ENCODE results near the gene PMEPA1. TPM values are rescaled to one million over a fixed set of nuclear protein-coding genes. Genes with fewer than 3 reads are reported as not detected.
"Not testable (repeated sequence)": the region's sequence is repeated elsewhere in the genome, so short reads cannot be mapped to it uniquely, and the experiment has no call there.

The PMEPA1 gene
- total and polyA plus RNA-seq, 7 experiments from 2014 or later = 0.44 to 10.0 (median 8.7) TPM

DNA sequence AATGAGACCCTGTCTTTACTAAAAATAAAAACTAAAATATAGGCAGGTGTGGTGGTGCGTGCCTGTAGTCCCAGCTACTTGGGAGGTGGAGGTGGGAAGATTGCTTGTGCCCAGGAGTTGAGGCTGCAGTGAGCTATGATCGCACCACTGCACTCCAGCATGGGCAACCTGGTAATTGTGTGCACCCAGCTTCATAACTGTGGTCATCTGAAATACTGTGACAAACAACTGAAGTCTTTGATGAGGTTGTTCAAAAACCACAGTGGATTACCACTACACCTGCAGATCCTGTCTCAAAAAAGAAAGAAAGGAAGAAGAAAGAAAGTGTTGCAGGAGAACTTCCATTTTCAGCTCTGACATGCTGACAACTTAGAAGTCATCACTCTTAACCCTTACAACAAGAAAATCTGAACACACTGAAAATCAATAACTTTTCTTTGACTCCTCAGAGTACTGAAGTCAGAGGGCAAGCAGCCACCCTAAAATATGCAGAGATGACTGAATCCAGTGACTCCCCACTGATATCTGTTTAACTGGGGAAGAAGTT is 75.8 kb downstream of the PMEPA1 start:
- H3K4me1 Mint-ChIP-seq = peaks cover 33 to 61% (median 56%) of the 10 kb centered on the region in 7 donors
- no peaks in the 10 kb centered on the region for H3K27me3 ChIP-seq (ENCODE audit: control insufficient read depth in 2 of 2, insufficient read depth in 2 of 2, low read length in 2 of 2)
- intact Hi-C loops (cut with micrococcal nuclease) = loop anchor here (1.0 to 5.0 kb wide), 3 partner anchors 13 to 1408 kb away; partner anchors contain the start of genes PRELID3B (in 1 of the 2) and ZBP1 (in 1 of the 2)
- H3K27me3 Mint-ChIP-seq = peaks cover 0 to 87% (median 0%) of the 10 kb centered on the region in 5 donors
- H3K36me3 ChIP-seq (ENCODE audit: control insufficient read depth in 2 of 3, insufficient read depth in 3 of 3, low read length in 3 of 3) = no peaks in the 10 kb centered on the region
- ChIA-PET CTCF (interaction anchor here (0.6 to 1.4 kb wide), 3 partner anchors 11 to 672 kb away, joined by 3 to 6 read pairs (median 4); no protein-coding TSS in a partner anchor), POLR2A (interaction anchor here (0.7 to 2.7 kb wide), 4 partner anchors 9 to 20 kb away, joined by 3 to 14 read pairs (median 7); partner anchors contain the start of gene ZBP1)
- no peak overlapping the region for H3K27ac ChIP-seq (ENCODE audit: low read depth, low read length)
- peak; percentile 67 for ATAC-seq
- peak overlapping the region; percentile 14 to 76 (median 52) for H3K4me3 Mint-ChIP-seq
- no peak overlapping the region for H3K4me3 ChIP-seq (ENCODE audit: low read length)
- DNase-seq = peak in 7 of 9 donors; percentile 25 to 68 (median 55)
- H3K9me3 ChIP-seq (ENCODE audit: control insufficient read depth in 2 of 3, low read length in 3 of 3) = peaks cover 0 to 12% (median 0%) of the 10 kb centered on the region in 3 experiments
- peaks cover 25 to 31% of the 10 kb centered on the region in 2 donors for H3K4me1 ChIP-seq (ENCODE audit: control insufficient read depth in 2 of 2, insufficient read depth in 2 of 2, low read length in 2 of 2)
- peaks cover 11 to 51% (median 29%) of the 10 kb centered on the region in 11 donors for H3K9me3 Mint-ChIP-seq
- peaks cover 11 to 30% (median 21%) of the 10 kb centered on the region in 5 donors for H3K36me3 Mint-ChIP-seq
- peak overlapping the region in 7 of 9 donors; percentile 13 to 70 (median 54) for H3K27ac Mint-ChIP-seq

DNA sequence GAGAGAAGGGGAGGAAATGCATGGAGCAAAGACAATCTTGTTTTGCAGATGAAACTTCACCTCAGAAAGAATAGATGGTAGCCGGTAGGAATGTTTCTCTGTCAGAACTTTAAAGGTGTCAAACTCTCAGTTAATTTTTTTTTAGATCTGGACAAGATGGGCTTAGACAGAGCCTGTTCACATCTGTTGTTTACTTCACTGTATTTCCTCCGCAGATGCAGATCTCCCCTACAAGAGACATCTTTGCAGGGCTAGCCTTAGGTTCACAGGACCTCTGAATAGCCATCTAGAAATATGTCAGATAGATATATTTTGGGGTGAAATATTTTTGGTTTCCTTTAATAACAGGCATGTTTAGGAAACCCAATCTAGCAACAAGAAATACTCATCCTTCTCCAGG is 77.5 kb downstream of the PMEPA1 start:
- Histone ChIP-seq H3K4me1 (ENCODE audit: control insufficient read depth in 2 of 2, insufficient read depth in 2 of 2, low read length in 2 of 2) (peaks cover 39 to 44% of the 10 kb centered on the region in 2 donors), H3K9me3 (ENCODE audit: control insufficient read depth in 2 of 3, low read length in 3 of 3) (peaks cover 0 to 12% (median 0%) of the 10 kb centered on the region in 3 experiments), H3K27ac (ENCODE audit: low read depth, low read length) (no peak overlapping the region), H3K36me3 (ENCODE audit: control insufficient read depth in 2 of 3, insufficient read depth in 3 of 3, low read length in 3 of 3) (no peaks in the 10 kb centered on the region), H3K27me3 (ENCODE audit: control insufficient read depth in 2 of 2, insufficient read depth in 2 of 2, low read length in 2 of 2) (no peaks in the 10 kb centered on the region), H3K4me3 (ENCODE audit: low read length) (no peak overlapping the region)
- Mint-ChIP-seq H3K4me3 (peak overlapping the region in 2 of 10 donors; percentile 8 to 24), H3K9me3 (peaks cover 10 to 43% (median 27%) of the 10 kb centered on the region in 11 donors), H3K27ac (peak overlapping the region in 5 of 9 donors; percentile 8 to 78 (median 55)), H3K36me3 (peaks cover 11 to 29% (median 18%) of the 10 kb centered on the region in 5 donors), H3K4me1 (peaks cover 37 to 73% (median 68%) of the 10 kb centered on the region in 7 donors), H3K27me3 (peaks cover 0 to 76% (median 0%) of the 10 kb centered on the region in 5 donors)
- CTCF ChIA-PET = interaction anchor here (1.0 kb wide), 1 partner anchor 11 kb away, joined by 3 read pairs; no protein-coding TSS in a partner anchor
- ATAC-seq (no peak), DNase-seq (no peak)
- POLR2A ChIA-PET = interaction anchor here (6.2 to 6.8 kb wide), 2 partner anchors 14 to 78 kb away, joined by 36 to 175 read pairs; partner anchors contain the start of genes PMEPA1 and ZBP1
- intact Hi-C loops (cut with micrococcal nuclease) = loop anchor here in 1 of 2 donors (5.0 kb wide), 1 partner anchor 1410 kb away; the partner anchor contains the start of gene PRELID3B

DNA sequence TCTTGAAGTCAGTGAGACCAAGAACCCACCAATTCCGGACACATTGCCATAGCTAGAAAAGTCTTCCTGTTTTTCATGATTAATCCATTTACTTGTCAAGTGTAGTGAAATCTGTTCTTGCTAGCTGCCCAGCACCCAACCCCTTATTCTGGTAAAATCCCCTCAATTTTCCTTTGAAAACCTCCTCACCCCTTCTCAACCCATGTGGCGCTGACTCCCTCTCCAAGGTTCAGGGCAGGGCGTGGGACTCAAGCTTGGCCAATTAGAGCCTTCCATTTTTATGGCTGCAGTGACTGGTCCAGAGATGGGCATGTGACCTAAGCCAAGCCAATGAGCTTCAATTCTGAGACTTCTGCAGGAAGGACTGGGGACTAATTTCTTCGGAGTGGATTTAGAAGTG is 79.8 kb downstream of the PMEPA1 start:
- Mint-ChIP-seq H3K9me3 (peaks cover 2 to 30% (median 19%) of the 10 kb centered on the region in 11 donors), H3K4me1 (peaks cover 49 to 95% (median 90%) of the 10 kb centered on the region in 7 donors), H3K36me3 (peaks cover 8 to 32% (median 16%) of the 10 kb centered on the region in 5 donors), H3K4me3 (peak overlapping the region; percentile 86 to 99 (median 94)), H3K27me3 (peaks cover 0 to 59% (median 0%) of the 10 kb centered on the region in 5 donors), H3K27ac (peak overlapping the region; percentile 73 to 100 (median 96))
- peak overlapping the region; percentile 50 for H3K4me3 ChIP-seq (ENCODE audit: low read length)
- H3K27me3 ChIP-seq (ENCODE audit: control insufficient read depth in 2 of 2, insufficient read depth in 2 of 2, low read length in 2 of 2) = no peaks in the 10 kb centered on the region
- CTCF ChIA-PET = interaction anchor here (0.6 to 4.8 kb wide), 12 partner anchors 8 to 585 kb away, joined by 3 to 38 read pairs (median 4); partner anchors contain the start of gene ZBP1
- H3K9me3 ChIP-seq (ENCODE audit: control insufficient read depth in 2 of 3, low read length in 3 of 3) = peaks cover 0 to 7% (median 5%) of the 10 kb centered on the region in 3 experiments
- ATAC-seq (peak; percentile 73), DNase-seq (peak in 7 of 9 donors; percentile 38 to 56 (median 52))
- POLR2A ChIA-PET = interaction anchor here (0.9 to 6.8 kb wide), 12 partner anchors 12 to 1530 kb away, joined by 3 to 175 read pairs (median 6); partner anchors contain the start of genes PMEPA1, STX16 and ZBP1
- peak overlapping the region; percentile 83 for H3K27ac ChIP-seq (ENCODE audit: low read depth, low read length)
- H3K4me1 ChIP-seq (ENCODE audit: control insufficient read depth in 2 of 2, insufficient read depth in 2 of 2, low read length in 2 of 2) = peaks cover 46 to 62% of the 10 kb centered on the region in 2 donors
- peaks cover 0 to 1% (median 0%) of the 10 kb centered on the region in 3 experiments for H3K36me3 ChIP-seq (ENCODE audit: control insufficient read depth in 2 of 3, insufficient read depth in 3 of 3, low read length in 3 of 3)
- intact Hi-C loops (cut with micrococcal nuclease) = loop anchor here in 1 of 2 donors (1.0 to 5.0 kb wide), 2 partner anchors 88 to 1412 kb away; partner anchors contain the start of gene PRELID3B

DNA sequence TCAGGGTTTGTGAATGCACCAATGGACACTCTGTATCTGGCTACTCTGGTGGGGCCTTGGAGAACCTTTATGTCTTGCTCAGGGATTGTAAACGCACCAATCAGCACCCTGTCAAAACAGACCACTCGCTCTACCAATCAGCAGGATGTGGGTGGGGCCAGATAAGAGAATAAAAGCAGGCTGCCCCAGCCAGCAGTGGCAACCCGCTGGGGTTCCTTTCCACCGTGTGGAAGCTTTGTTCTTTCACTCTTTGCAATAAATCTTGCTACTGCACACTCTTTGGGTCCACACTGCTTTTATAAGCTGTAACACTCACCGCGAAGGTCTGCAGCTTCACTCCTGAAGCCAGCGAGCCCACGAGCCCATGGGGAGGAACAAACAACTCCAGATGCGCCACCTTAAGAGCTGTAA is 80.3 kb downstream of the PMEPA1 start:
- ChIA-PET CTCF (interaction anchor here (0.6 to 4.8 kb wide), 10 partner anchors 9 to 585 kb away, joined by 3 to 38 read pairs (median 4); partner anchors contain the start of gene ZBP1), POLR2A (interaction anchor here (0.9 to 6.8 kb wide), 11 partner anchors 10 to 1021 kb away, joined by 3 to 175 read pairs (median 6); partner anchors contain the start of genes PMEPA1, STX16 and ZBP1)
- H3K27me3 ChIP-seq (ENCODE audit: control insufficient read depth in 2 of 2, insufficient read depth in 2 of 2, low read length in 2 of 2); H3K36me3 ChIP-seq (ENCODE audit: control insufficient read depth in 2 of 3, insufficient read depth in 3 of 3, low read length in 3 of 3); ATAC-seq: not testable (repeated sequence)
- Histone ChIP-seq H3K9me3 (ENCODE audit: control insufficient read depth in 2 of 3, low read length in 3 of 3) (peaks cover 0 to 11% (median 10%) of the 10 kb centered on the region in 3 experiments), H3K4me1 (ENCODE audit: control insufficient read depth in 2 of 2, insufficient read depth in 2 of 2, low read length in 2 of 2) (peaks cover 46 to 59% of the 10 kb centered on the region in 2 donors), H3K27ac (ENCODE audit: low read depth, low read length) (peak overlapping the region; percentile 83), H3K4me3 (ENCODE audit: low read length) (peak overlapping the region; percentile 50)
- Mint-ChIP-seq H3K4me1 (peaks cover 49 to 94% (median 85%) of the 10 kb centered on the region in 7 donors), H3K27ac (peak overlapping the region; percentile 73 to 100 (median 96)), H3K36me3 (peaks cover 6 to 32% (median 20%) of the 10 kb centered on the region in 5 donors), H3K27me3 (peaks cover 0 to 56% (median 0%) of the 10 kb centered on the region in 5 donors), H3K9me3 (peaks cover 0 to 30% (median 19%) of the 10 kb centered on the region in 11 donors), H3K4me3 (peak overlapping the region; percentile 86 to 99 (median 94))
- intact Hi-C loops (cut with micrococcal nuclease) = loop anchor here (1.0 to 10.0 kb wide), 5 partner anchors 25 to 1265 kb away; partner anchors contain the start of genes RAB22A (in 1 of the 2), STX16 (in 1 of the 2) and VAPB (in 1 of the 2)
- peak in 6 of 9 donors; percentile 32 to 52 (median 44) for DNase-seq

DNA sequence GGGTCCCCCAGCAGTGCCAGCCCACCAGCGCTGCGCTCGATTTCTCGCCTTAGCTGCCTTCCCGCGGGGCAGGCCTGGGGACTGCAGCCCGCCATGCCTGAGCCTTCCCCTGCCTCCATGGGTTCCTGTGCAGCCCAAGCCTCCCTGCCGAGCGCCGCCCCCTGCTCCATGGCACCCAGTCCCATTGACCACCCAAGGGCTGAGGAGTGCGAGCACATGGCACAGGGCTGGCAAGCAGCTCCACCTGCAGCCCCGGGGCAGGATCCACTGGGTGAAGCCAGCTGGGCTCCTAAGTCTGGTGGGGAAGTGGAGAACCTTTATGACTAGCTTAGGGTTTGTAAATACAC is 80.9 kb downstream of the PMEPA1 start:
- peak overlapping the region; percentile 77 to 100 (median 96) for H3K27ac Mint-ChIP-seq
- Histone ChIP-seq H3K4me3 (ENCODE audit: low read length) (peak overlapping the region; percentile 50), H3K4me1 (ENCODE audit: control insufficient read depth in 2 of 2, insufficient read depth in 2 of 2, low read length in 2 of 2) (peaks cover 46 to 54% of the 10 kb centered on the region in 2 donors), H3K27ac (ENCODE audit: low read depth, low read length) (peak overlapping the region; percentile 83), H3K9me3 (ENCODE audit: control insufficient read depth in 2 of 3, low read length in 3 of 3) (peaks cover 0 to 11% (median 10%) of the 10 kb centered on the region in 3 experiments)
- peaks cover 3 to 24% (median 14%) of the 10 kb centered on the region in 11 donors for H3K9me3 Mint-ChIP-seq
- not testable (repeated sequence) for H3K36me3 ChIP-seq (ENCODE audit: control insufficient read depth in 2 of 3, insufficient read depth in 3 of 3, low read length in 3 of 3); DNase-seq; H3K27me3 ChIP-seq (ENCODE audit: control insufficient read depth in 2 of 2, insufficient read depth in 2 of 2, low read length in 2 of 2); ATAC-seq
- H3K4me3 Mint-ChIP-seq = peak overlapping the region; percentile 22 to 99 (median 94)
- H3K36me3 Mint-ChIP-seq = peaks cover 6 to 36% (median 26%) of the 10 kb centered on the region in 5 donors
- peaks cover 0 to 53% (median 0%) of the 10 kb centered on the region in 5 donors for H3K27me3 Mint-ChIP-seq
- ChIA-PET POLR2A (interaction anchor here (0.9 to 6.8 kb wide), 10 partner anchors 11 to 1022 kb away, joined by 3 to 175 read pairs (median 13); partner anchors contain the start of genes PMEPA1, STX16 and ZBP1), CTCF (interaction anchor here (1.1 to 4.8 kb wide), 5 partner anchors 9 to 32 kb away, joined by 3 to 38 read pairs (median 10); partner anchors contain the start of gene ZBP1)
- intact Hi-C loops (cut with micrococcal nuclease) = loop anchor here (1.0 to 10.0 kb wide), 8 partner anchors 10 to 1266 kb away; partner anchors contain the start of genes PMEPA1 (in 1 of the 2), RAB22A (in 1 of the 2), STX16 (in 1 of the 2) and VAPB (in 1 of the 2)
- peaks cover 44 to 93% (median 84%) of the 10 kb centered on the region in 7 donors for H3K4me1 Mint-ChIP-seq

Measured in naive thymus-derived CD4-positive, alpha-beta T cell (primary cell).